ENCODE data around the gene TRIM10.

- no peak for TF ChIP-seq CTCF (conservative IDR thresholded peaks at IDR 0.05 in 1 of 2, IDR thresholded peaks at IDR 0.05 in 1 of 2; ENCODE audit: low read depth in 1 of 2, low read length in 2 of 2)
- no peak for TF ChIP-seq EZH2 (IDR thresholded peaks at IDR 0.05; ENCODE audit: low read length, missing control alignments)
These were observed 13.9 kb downstream of the TRIM10 start for GRCh38 chr6:30147096-30147495.
